Panc1 (cell line): ENCODE measurements around the gene CDK2. TPM values are rescaled to one million over a fixed set of nuclear protein-coding genes. Genes with fewer than 3 reads are reported as not detected.

ENCODE experiments used
- ATAC-seq: fragments of 200-7000 bp; cut with Tn5 transposase; 2 replicates; pipeline ENCODE4 v1.9.1; 2020; ENCODE audit warnings: mild to moderate bottlenecking, moderate library complexity
- BruUV-seq: library from RNA; stranded (reverse); fragments of 400-500 nt; replicated peaks from 2 replicates; lab custom pipeline; 2021; lab: Mats Ljungman, UMichigan
- CTCF ChIA-PET: fragments of 300-600 bp; sonication (Branson Sonifier 250); formaldehyde crosslinking; loops from one replicate; lab custom pipeline; 2022; ENCODE audit warnings: antibody characterized with exemption; lab: Charles Lee
- POLR2A ChIA-PET: fragments of 300-600 bp; sonication (Branson Sonifier 250); formaldehyde crosslinking; loops from one replicate; lab custom pipeline; 2022; ENCODE audit warnings: antibody characterized with exemption; lab: Charles Lee
- DNase-seq: peaks from one replicate; pipeline ENCODE4 v3.0.0-alpha.2; 2010; ENCODE audit warnings: low read depth, low spot score
- H3K27ac ChIP-seq: 2 replicates; pipeline ENCODE4 v1.5.1; 2011; ENCODE audit warnings: mild to moderate bottlenecking, low read length, inconsistent platforms
- H3K27me3 ChIP-seq: fragments of 200-500 bp; sonication (Bioruptor generic); 2 replicates; pipeline ENCODE4 v1.6.0; 2014; ENCODE audit warnings: low read length, inconsistent platforms; ENCODE audit not compliant: control insufficient read depth, insufficient read depth
- H3K36me3 ChIP-seq: fragments of 200-500 bp; sonication (Bioruptor generic); 2 replicates; pipeline ENCODE4 v1.5.1; 2014; ENCODE audit warnings: inconsistent platforms, mild to moderate bottlenecking, low read length, moderate library complexity; ENCODE audit not compliant: control insufficient read depth, insufficient read depth
- H3K4me1 ChIP-seq: 2 replicates; pipeline ENCODE4 v1.5.1; 2011; ENCODE audit warnings: inconsistent platforms, mild to moderate bottlenecking, low read length, moderate library complexity; ENCODE audit not compliant: control insufficient read depth, insufficient read depth
- H3K4me3 ChIP-seq, 2 experiments: 2 replicates each; pipeline ENCODE4 v1.5.1; 2011 to 2012; ENCODE audit warnings: low read depth in 2 of 2, low read length in 2 of 2, mild to moderate bottlenecking in 2 of 2, inconsistent platforms in 1 of 2, moderate library complexity in 1 of 2
- H3K9me3 ChIP-seq: fragments of 200-500 bp; sonication (Bioruptor generic); 2 replicates; pipeline ENCODE4 v1.5.1; 2014; ENCODE audit warnings: low read depth, mild to moderate bottlenecking, inconsistent platforms, low read length, moderate library complexity; ENCODE audit not compliant: control insufficient read depth, insufficient read depth
- CTCF ChIP-seq: fragments of 450-650 bp; IDR thresholded peaks from 2 replicates; pipeline ENCODE4 v1.5.1; 2017; ENCODE audit warnings: mild to moderate bottlenecking
- POLR2AphosphoS5 ChIP-seq: IDR thresholded peaks from 2 replicates; pipeline ENCODE4 v1.6.1; 2012; ENCODE audit warnings: mild to moderate bottlenecking, low read depth, low read length, moderate library complexity
- REST ChIP-seq, 2 experiments: IDR thresholded peaks; 2 replicates each; pipeline ENCODE4 v1.6.1; 2011 to 2012; ENCODE audit warnings: low read depth in 2 of 2, control low read depth in 1 of 2, low read length in 1 of 2, mild to moderate bottlenecking in 1 of 2, moderate library complexity in 1 of 2; ENCODE audit not compliant: insufficient read depth in 1 of 2
- SIN3A ChIP-seq: IDR thresholded peaks from 2 replicates; pipeline ENCODE4 v1.6.1; 2012; ENCODE audit warnings: low read depth, mild to moderate bottlenecking, low read length, moderate library complexity, borderline replicate concordance; ENCODE audit not compliant: insufficient read depth
- TCF7L2 ChIP-seq: IDR thresholded peaks from 2 replicates; pipeline ENCODE4 v1.6.1; 2011; ENCODE audit warnings: mild to moderate bottlenecking, low read depth, low read length, inconsistent platforms
- in situ Hi-C: cut with HindIII; loops from 2 replicates; pipeline ENCODE4 v1.10.0; 2016; ENCODE audit warnings: low sequenced_read_pairs, low pct_unique_long_range_greater_than_20kb
- intact Hi-C: fragments of 100-400 bp; cut with micrococcal nuclease; formaldehyde crosslinking; loops from one replicate; pipeline ENCODE4 v1.10.0; 2022; ENCODE audit not compliant: unreplicated experiment
- total RNA-seq: library from RNA; stranded (reverse); gene quantifications from one replicate; pipeline ENCODE4 v1.2.1, GENCODE V29; 2021; ENCODE audit not compliant: unreplicated experiment

CDK2 gene
- total RNA-seq, 1 experiment from 2014 or later, result 72.9 TPM

GRCh38 chr12:55942055-55942454 lies 24.6 kb upstream of the CDK2 start:
- no peak overlapping the region for H3K27ac ChIP-seq
- in situ Hi-C loops (no loop called here), intact Hi-C loops (loop anchor here (10.0 kb wide), 1 partner anchor 197 kb away; the partner anchor contains the start of gene GDF11)
- TF ChIP-seq CTCF (no peak), REST (IDR thresholded peaks at IDR 0.05; ENCODE audit: insufficient read depth in 1 of 2, low read depth in 2 of 2, low read length in 1 of 2) (no peak), SIN3A (no peak), POLR2AphosphoS5 (no peak), TCF7L2 (no peak)
- DNase-seq (no peak), ATAC-seq (no peak)
- no peak overlapping the region for H3K4me3 ChIP-seq
- ChIA-PET CTCF (interaction anchor here (0.7 kb wide), 1 partner anchor 863 kb away, joined by 3 read pairs; no protein-coding TSS in a partner anchor), POLR2A (no interaction called here)
- H3K36me3 ChIP-seq, result no peaks in the 10 kb centered on the region
- BruUV-seq, result no TSS peak
- H3K9me3 ChIP-seq, result no peaks in the 10 kb centered on the region
- H3K27me3 ChIP-seq, result no peaks in the 10 kb centered on the region
- H3K4me1 ChIP-seq, result peaks cover 4% of the 10 kb centered on the region; the same call in 1 of the 2 replicates

- TF ChIP-seq POLR2AphosphoS5 (no peak), CTCF (no peak), TCF7L2 (no peak), SIN3A (no peak), REST (IDR thresholded peaks at IDR 0.05; ENCODE audit: insufficient read depth in 1 of 2, low read depth in 2 of 2, low read length in 1 of 2) (no peak)
- POLR2A ChIA-PET, result no interaction called here
- in situ Hi-C loops, result no loop called here
Observed at GRCh38 chr12:55942577-55943136, 24.0 kb upstream of the CDK2 start.

More at GRCh38 chr12:55942577-55943136, 24.0 kb upstream of the CDK2 start:
- intact Hi-C loops, result loop anchor here (10.0 kb wide), 1 partner anchor 198 kb away; the partner anchor contains the start of gene GDF11
- Histone ChIP-seq H3K9me3 (no peaks in the 10 kb centered on the region), H3K4me3 (no peak overlapping the region), H3K27ac (no peak overlapping the region), H3K36me3 (no peaks in the 10 kb centered on the region), H3K4me1 (peaks cover 4% of the 10 kb centered on the region; the same call in 1 of the 2 replicates), H3K27me3 (no peaks in the 10 kb centered on the region)
- DNase-seq (no peak), ATAC-seq (no peak)
- CTCF ChIA-PET, result interaction anchor here (0.7 kb wide), 1 partner anchor 864 kb away, joined by 3 read pairs; no protein-coding TSS in a partner anchor
- no TSS peak for BruUV-seq
